Mesodermal cell (in vitro differentiated cells): Measurements from ENCODE around the gene LRRC4.

Experiments used
- H3K27ac ChIP-seq: 2 replicates; pipeline ENCODE4 v1.7.0; 2013; ENCODE audit warnings: mild to moderate bottlenecking, low read depth, low read length, moderate library complexity; ENCODE audit not compliant: severe bottlenecking
- H3K36me3 ChIP-seq: 2 replicates; pipeline ENCODE4 v1.7.1; 2013; ENCODE audit warnings: mild to moderate bottlenecking, low read length, moderate library complexity; ENCODE audit not compliant: control insufficient read depth, insufficient read depth
- H3K4me1 ChIP-seq: one replicate; pipeline ENCODE4 v1.7.1; 2013; ENCODE audit warnings: mild to moderate bottlenecking, low read length; ENCODE audit not compliant: insufficient read depth, control insufficient read depth, poor library complexity, severe bottlenecking
- H3K4me3 ChIP-seq: 2 replicates; pipeline ENCODE4 v1.7.0; 2013; ENCODE audit warnings: low read length, control low read depth, mild to moderate bottlenecking; ENCODE audit not compliant: insufficient read depth, poor library complexity, severe bottlenecking; ENCODE audit errors: extremely low read depth
- H3K9me3 ChIP-seq: 2 replicates; pipeline ENCODE4 v1.7.1; 2013; ENCODE audit warnings: mild to moderate bottlenecking, low read length, moderate library complexity; ENCODE audit not compliant: control insufficient read depth
- WGBS, 2 experiments: methylation state at CpG; one replicate each; pipeline ENCODE4 v1.1.5; 2013; ENCODE audit warnings: missing lambda C conversion rate in 2 of 2; ENCODE audit not compliant: insufficient coverage in 2 of 2; 5-methylcytosine and 5-hydroxymethylcytosine counted together

The LRRC4 gene

DNA sequence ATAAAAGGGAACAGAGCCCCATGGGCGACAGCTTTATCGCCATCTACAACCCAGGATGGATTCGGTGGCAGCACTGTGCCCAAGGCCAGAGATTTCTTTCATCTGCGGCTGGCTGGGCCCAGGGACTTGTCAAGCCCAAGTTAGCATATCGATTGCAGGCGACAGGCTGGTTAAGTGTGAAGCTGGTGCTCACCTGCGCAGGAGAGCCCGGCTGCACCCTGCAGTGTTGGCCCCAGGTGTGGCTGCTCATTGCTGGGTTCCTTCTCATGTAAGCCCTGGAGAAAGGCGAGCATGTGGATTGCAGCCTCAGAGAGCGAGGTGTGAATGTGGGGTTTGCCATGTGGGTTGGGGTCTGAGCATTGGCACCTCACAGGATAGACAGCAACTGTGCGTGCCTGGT is 40.6 kb upstream of the LRRC4 start:
- 86% methylated on average over 9 of the region's 11 CpGs for WGBS, 2 experiments

DNA sequence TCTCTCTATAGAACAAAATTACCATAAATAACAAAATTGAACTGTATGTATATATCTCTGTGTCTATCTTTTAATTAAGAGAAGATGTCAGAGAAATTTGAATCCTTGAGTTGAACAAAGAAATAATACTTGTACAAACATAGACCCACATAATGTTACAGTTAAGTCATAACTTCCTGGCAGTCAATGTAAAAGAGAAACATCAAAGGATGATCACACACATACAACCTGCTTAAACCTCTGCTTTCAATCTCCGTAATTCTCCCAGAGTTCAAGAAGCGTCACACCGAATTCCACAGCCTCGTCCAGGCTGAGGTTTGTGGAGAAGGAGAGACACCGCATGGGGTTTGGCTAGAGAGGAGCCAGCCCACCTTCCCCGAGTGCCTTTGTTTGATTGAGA is 40.1 kb upstream of the LRRC4 start:
- 90 to 100% methylated on average over 2 of the region's 6 CpGs for WGBS, 2 experiments
- peaks cover 12% of the 10 kb centered on the region for H3K4me1 ChIP-seq
- no peaks in the 10 kb centered on the region for H3K9me3 ChIP-seq

More for the DNA sequence above, 40.6 kb upstream of the LRRC4 start:
- H3K27ac ChIP-seq = no peak overlapping the region
- peaks cover 45% of the 10 kb centered on the region for H3K36me3 ChIP-seq
- no peak overlapping the region for H3K4me3 ChIP-seq
- H3K4me1 ChIP-seq = peaks cover 12% of the 10 kb centered on the region
- no peaks in the 10 kb centered on the region for H3K9me3 ChIP-seq

GRCh38 chr7:128069373-128070364 is 38.4 kb upstream of the LRRC4 start:
- no peak overlapping the region for H3K4me3 ChIP-seq
- peaks cover 43% of the 10 kb centered on the region for H3K36me3 ChIP-seq
- H3K4me1 ChIP-seq = peaks cover 5% of the 10 kb centered on the region
- no peak overlapping the region for H3K27ac ChIP-seq
- WGBS, 2 experiments = 93 to 100% methylated on average over 2 to 3 of the region's 8 CpGs
- H3K9me3 ChIP-seq = no peaks in the 10 kb centered on the region

More for the DNA sequence above, 40.1 kb upstream of the LRRC4 start:
- Histone ChIP-seq H3K27ac (no peak overlapping the region), H3K4me3 (no peak overlapping the region), H3K36me3 (peaks cover 44% of the 10 kb centered on the region)

- H3K36me3 ChIP-seq = peaks cover 40% of the 10 kb centered on the region
- H3K4me3 ChIP-seq = no peak overlapping the region
- no peaks in the 10 kb centered on the region for H3K9me3 ChIP-seq
- no peak overlapping the region for H3K27ac ChIP-seq
- 95 to 96% methylated on average over 4 to 5 of the region's 8 CpGs for WGBS, 2 experiments
- H3K4me1 ChIP-seq = peaks cover 5% of the 10 kb centered on the region
Measured at GRCh38 chr7:128068785-128069184, 37.5 kb upstream of the LRRC4 start.

DNA sequence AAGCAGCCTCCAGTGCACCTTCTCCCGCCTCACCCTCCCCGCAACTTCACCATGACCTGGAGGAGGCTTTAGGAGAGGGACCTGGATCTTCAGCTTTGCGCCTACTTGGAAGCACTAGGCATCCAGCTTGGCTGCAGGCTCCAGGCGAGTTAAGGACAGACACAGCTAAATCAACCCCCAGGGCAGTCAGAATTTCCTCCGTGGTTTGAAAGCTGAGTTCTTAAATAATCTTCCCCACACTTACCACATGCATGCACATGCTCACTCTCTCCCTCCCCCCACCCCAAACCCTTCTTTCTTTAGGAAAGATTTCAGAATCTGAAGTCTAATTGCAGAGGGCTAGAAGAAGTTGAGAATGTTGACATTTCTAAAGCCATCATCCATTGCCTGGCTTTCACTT is 36.7 kb upstream of the LRRC4 start:
- no peaks in the 10 kb centered on the region for H3K9me3 ChIP-seq
- no peak overlapping the region for H3K27ac ChIP-seq
- H3K4me3 ChIP-seq = no peak overlapping the region
- peaks cover 45% of the 10 kb centered on the region for H3K36me3 ChIP-seq
- 90 to 93% methylated on average over 3 to 5 of the region's 5 CpGs for WGBS, 2 experiments
- H3K4me1 ChIP-seq = peaks cover 7% of the 10 kb centered on the region

- Histone ChIP-seq H3K36me3 (peaks cover 41% of the 10 kb centered on the region), H3K27ac (no peak overlapping the region), H3K4me3 (no peak overlapping the region), H3K4me1 (peaks cover 14% of the 10 kb centered on the region), H3K9me3 (no peaks in the 10 kb centered on the region)
- 69 to 75% methylated on average over 5 of the region's 5 CpGs for WGBS, 2 experiments
Measured at GRCh38 chr7:128066858-128067257, 35.6 kb upstream of the LRRC4 start.

DNA sequence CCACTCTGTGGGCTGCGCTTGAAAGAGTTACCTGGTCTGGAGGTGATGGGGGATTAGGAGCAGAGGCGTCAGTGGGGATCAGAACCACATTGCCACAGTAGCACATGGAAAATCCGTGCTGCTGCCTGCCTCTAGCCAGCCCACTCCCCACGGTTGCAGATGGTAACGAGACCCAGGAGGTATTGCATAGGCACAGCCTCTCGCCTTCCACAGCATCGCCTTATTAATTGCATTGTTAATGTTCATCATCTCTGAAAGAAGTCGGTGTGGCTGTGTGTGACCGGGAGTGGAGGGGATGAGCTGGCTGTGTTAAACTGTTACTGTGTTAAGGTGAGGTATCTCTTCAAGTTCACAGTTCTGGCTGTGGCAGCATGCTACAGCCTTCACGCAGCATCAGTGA is 35.2 kb upstream of the LRRC4 start:
- Histone ChIP-seq H3K4me3 (no peak overlapping the region), H3K27ac (no peak overlapping the region), H3K4me1 (peaks cover 14% of the 10 kb centered on the region), H3K36me3 (peaks cover 37% of the 10 kb centered on the region), H3K9me3 (no peaks in the 10 kb centered on the region)
- 91 to 93% methylated on average over 8 to 9 of the region's 10 CpGs for WGBS, 2 experiments

- H3K4me1 ChIP-seq = peaks cover 14% of the 10 kb centered on the region
- 93 to 94% methylated on average over 7 of the region's 7 CpGs for WGBS, 2 experiments
- no peak overlapping the region for H3K4me3 ChIP-seq
- H3K9me3 ChIP-seq = no peaks in the 10 kb centered on the region
- no peak overlapping the region for H3K27ac ChIP-seq
- H3K36me3 ChIP-seq = peaks cover 37% of the 10 kb centered on the region
Measured at GRCh38 chr7:128065872-128066271, 34.6 kb upstream of the LRRC4 start.

DNA sequence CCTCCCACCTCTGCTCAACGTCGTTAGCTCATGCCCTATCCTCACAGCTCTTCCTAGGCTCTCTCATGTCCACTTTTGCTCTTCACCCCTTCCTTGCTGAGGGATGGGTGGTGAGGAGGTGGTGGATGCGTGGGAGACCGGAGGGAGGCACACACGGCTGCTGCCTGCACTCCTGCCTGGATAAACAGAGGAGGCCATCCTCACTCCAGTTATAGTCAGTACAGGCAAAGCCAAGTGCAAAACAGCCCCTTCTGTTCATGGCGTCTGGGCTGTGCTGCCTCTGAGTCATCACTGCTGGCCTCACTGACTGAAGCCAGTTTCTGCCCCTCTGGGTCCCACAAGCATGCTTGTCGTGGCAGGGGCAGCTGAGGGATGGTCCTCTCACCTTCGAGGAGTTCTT is 31.9 kb upstream of the LRRC4 start:
- Histone ChIP-seq H3K4me3 (no peak overlapping the region), H3K27ac (no peak overlapping the region), H3K9me3 (no peaks in the 10 kb centered on the region), H3K4me1 (peaks cover 18% of the 10 kb centered on the region), H3K36me3 (peaks cover 31% of the 10 kb centered on the region)
- WGBS, 2 experiments = 94 to 99% methylated on average over 5 to 6 of the region's 8 CpGs

GRCh38 chr7:128060018-128060417 is 28.8 kb upstream of the LRRC4 start:
- H3K9me3 ChIP-seq = no peaks in the 10 kb centered on the region
- no peak overlapping the region for H3K27ac ChIP-seq
- WGBS, 2 experiments = 79 to 92% methylated on average over 2 to 3 of the region's 3 CpGs
- H3K4me1 ChIP-seq = peaks cover 28% of the 10 kb centered on the region
- no peak overlapping the region for H3K4me3 ChIP-seq
- peaks cover 37% of the 10 kb centered on the region for H3K36me3 ChIP-seq
